Upper lobe of left lung (tissue), 6 donors: ENCODE measurements around the gene TRIM50. TPM values are rescaled to one million over a fixed set of nuclear protein-coding genes. Genes with fewer than 3 reads are reported as not detected.
A peak's percentile ranks its signal among the peaks of the same experiment; 100 is the strongest.

ENCODE experiments used
- ATAC-seq, 2 donors: fragments of 200-7000 bp; cut with Tn5 transposase; one replicate each; pipeline ENCODE4 v1.9.1; 2022; ENCODE audit warnings: mild to moderate bottlenecking in 2 of 2, moderate library complexity in 2 of 2; ENCODE audit not compliant: low FRiP score in 2 of 2
- DNase-seq, 2 donors: peaks; one replicate each; pipeline ENCODE4 v3.0.0-alpha.2; 2019 to 2020
- H3K27ac ChIP-seq, 4 donors: fragments of 200-600 bp; sonication (generic); one replicate each; pipeline ENCODE4 v1.5.1; 2016 to 2019
- H3K27me3 ChIP-seq, 4 donors: fragments of 200-600 bp; sonication (generic); one replicate each; pipeline ENCODE4 v1.5.1; 2017 to 2019
- H3K36me3 ChIP-seq, 4 donors: fragments of 200-600 bp; sonication (generic); one replicate each; pipeline ENCODE4 v1.5.1; 2016 to 2019
- H3K4me1 ChIP-seq, 4 donors: fragments of 200-600 bp; sonication (generic); one replicate each; pipeline ENCODE4 v1.5.1; 2018 to 2019
- H3K4me3 ChIP-seq, 4 donors: fragments of 200-600 bp; sonication (generic); one replicate each; pipeline ENCODE4 v1.5.1; 2017 to 2019; ENCODE audit warnings: mild to moderate bottlenecking in 2 of 4, moderate library complexity in 1 of 4
- H3K9me3 ChIP-seq, 4 donors: fragments of 200-600 bp; sonication (generic); one replicate each; pipeline ENCODE4 v1.5.1; 2018 to 2019
- CTCF ChIP-seq, 6 experiments: fragments of 450-650 bp in 4 of 6; fragments of 200-600 bp in 2 of 6; sonication (generic) in 2 of 6; IDR thresholded peaks; one replicate each; pipeline ENCODE4 v1.5.1; 2016 to 2019; ENCODE audit warnings: antibody characterized with exemption in 6 of 6
- EP300 ChIP-seq, 4 donors: sonication (generic); formaldehyde crosslinking; IDR thresholded peaks; one replicate each; pipeline ENCODE4 v1.5.1; 2017; ENCODE audit warnings: antibody characterized with exemption in 4 of 4, control low read depth in 2 of 4
- POLR2A ChIP-seq, 4 donors: fragments of 450-650 bp; IDR thresholded peaks; one replicate each; pipeline ENCODE4 v1.5.1; 2016 to 2017; ENCODE audit warnings: antibody characterized with exemption in 4 of 4, mild to moderate bottlenecking in 2 of 4
- POLR2AphosphoS5 ChIP-seq, 2 donors: sonication (generic); formaldehyde crosslinking; IDR thresholded peaks; one replicate each; pipeline ENCODE4 v1.5.1; 2017; ENCODE audit warnings: antibody characterized with exemption in 2 of 2
- WGBS, 2 donors: methylation state at CpG; one replicate each; pipeline ENCODE4 v1.1.5; 2017 to 2018; 5-methylcytosine and 5-hydroxymethylcytosine counted together
- total RNA-seq, 6 donors: library from RNA; depleted of rRNA in 4 of 6; stranded (reverse); fragments of >200 nt in 4 of 6; gene quantifications; one replicate each; pipeline versions ENCODE4 v1.1.0 to v1.2.1, GENCODE V29; 2016 to 2021
- donor health status: DM: no; HTN: no; CAD: no; lungs with moderate emphysema.
- donor health status: DM: no; HTN: yes; CAD: no; lungs with severe emphysema.

Gene TRIM50
- total RNA-seq, 6 donors from 2014 or later, result 0.13 to 0.55 (median 0.37) TPM; not detected in 3

DNA sequence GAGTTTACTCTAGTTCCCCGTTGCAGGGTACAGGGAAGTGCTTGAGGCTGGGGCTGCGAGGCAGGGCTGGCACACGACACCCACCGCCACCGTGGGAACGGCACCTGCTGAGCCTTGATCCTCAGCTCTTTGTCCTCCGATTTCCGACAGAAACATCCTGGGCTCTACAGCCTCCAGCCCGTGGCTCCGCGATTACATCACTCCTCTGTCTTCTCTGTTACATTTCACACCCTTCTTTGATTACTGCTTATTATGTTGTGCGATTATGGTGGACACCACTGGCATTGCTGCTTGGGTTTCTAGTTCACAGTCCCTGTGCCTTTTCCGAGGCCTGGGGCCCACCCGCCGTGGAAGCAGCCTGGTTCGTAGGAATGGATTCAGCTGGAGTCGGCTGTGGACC lies 26.9 kb upstream of the TRIM50 start:
- 89 to 96% methylated on average over 17 of the region's 17 CpGs for WGBS, 2 donors
- ATAC-seq (no peak), DNase-seq (no peak)
- Histone ChIP-seq H3K27ac (no peak overlapping the region), H3K9me3 (no peaks in the 10 kb centered on the region), H3K36me3 (no peaks in the 10 kb centered on the region), H3K4me3 (no peak overlapping the region), H3K4me1 (peaks cover 0 to 13% (median 8%) of the 10 kb centered on the region in 4 donors), H3K27me3 (no peaks in the 10 kb centered on the region)
- TF ChIP-seq POLR2A (IDR thresholded peaks at IDR 0.05) (no peak), POLR2AphosphoS5 (IDR thresholded peaks at IDR 0.05) (no peak), CTCF (IDR thresholded peaks at IDR 0.05) (no peak), EP300 (IDR thresholded peaks at IDR 0.05) (no peak)

GRCh38 chr7:73354196-73354595 lies 26.3 kb upstream of the TRIM50 start:
- peak in 1 of 2 donors; percentile 62 for DNase-seq
- ATAC-seq, result peak in 1 of 2 donors; percentile 15
- peaks cover 0 to 13% (median 8%) of the 10 kb centered on the region in 4 donors for H3K4me1 ChIP-seq
- H3K9me3 ChIP-seq, result no peaks in the 10 kb centered on the region
- WGBS, 2 donors, result 87 to 98% methylated on average over 5 to 9 of the region's 9 CpGs
- H3K27ac ChIP-seq, result no peak overlapping the region
- H3K36me3 ChIP-seq, result no peaks in the 10 kb centered on the region
- H3K4me3 ChIP-seq, result no peak overlapping the region
- no peaks in the 10 kb centered on the region for H3K27me3 ChIP-seq
- no peak for TF ChIP-seq POLR2A (IDR thresholded peaks at IDR 0.05)
- no peak for TF ChIP-seq CTCF (IDR thresholded peaks at IDR 0.05)
- no peak for TF ChIP-seq POLR2AphosphoS5 (IDR thresholded peaks at IDR 0.05)
- TF ChIP-seq EP300 (IDR thresholded peaks at IDR 0.05), result no peak

- no peak for ATAC-seq
- no peak overlapping the region for H3K27ac ChIP-seq
- peaks cover 0 to 6% (median 2%) of the 10 kb centered on the region in 4 donors for H3K4me1 ChIP-seq
- H3K9me3 ChIP-seq, result no peaks in the 10 kb centered on the region
- TF ChIP-seq EP300 (IDR thresholded peaks at IDR 0.05) (no peak), POLR2AphosphoS5 (IDR thresholded peaks at IDR 0.05) (no peak), POLR2A (IDR thresholded peaks at IDR 0.05) (no peak), CTCF (IDR thresholded peaks at IDR 0.05) (no peak)
- no peak for DNase-seq
- 91 to 94% methylated on average over 6 of the region's 6 CpGs for WGBS, 2 donors
- H3K36me3 ChIP-seq, result no peaks in the 10 kb centered on the region
- no peaks in the 10 kb centered on the region for H3K27me3 ChIP-seq
- no peak overlapping the region for H3K4me3 ChIP-seq
These were observed 25.4 kb upstream of the TRIM50 start for GRCh38 chr7:73353243-73353642.

DNA sequence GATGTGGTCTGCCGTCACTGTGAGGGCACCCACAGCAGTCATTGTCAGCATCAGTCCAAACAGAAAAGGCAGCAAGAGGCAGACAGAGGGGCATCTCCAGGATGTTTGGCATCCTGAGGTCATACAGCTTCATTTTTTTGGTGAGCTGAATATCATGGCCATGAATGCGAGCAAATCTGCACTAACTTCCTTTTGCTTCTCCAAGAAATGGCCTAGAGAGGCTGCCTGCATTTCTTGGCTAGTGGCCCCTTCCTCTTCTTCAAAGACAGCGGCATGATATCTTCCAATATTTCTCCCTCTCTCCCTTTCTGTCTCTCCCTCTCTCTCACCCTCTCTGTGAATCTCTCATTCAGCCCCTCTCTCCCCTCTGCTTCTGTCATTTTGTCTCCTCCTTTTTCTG lies 24.9 kb upstream of the TRIM50 start:
- H3K27ac ChIP-seq, result no peak overlapping the region
- peaks cover 0 to 2% (median 0%) of the 10 kb centered on the region in 4 donors for H3K4me1 ChIP-seq
- H3K36me3 ChIP-seq, result no peaks in the 10 kb centered on the region
- ATAC-seq, result no peak
- TF ChIP-seq CTCF (IDR thresholded peaks at IDR 0.05) (no peak), EP300 (IDR thresholded peaks at IDR 0.05) (no peak), POLR2A (IDR thresholded peaks at IDR 0.05) (no peak)
- no peak overlapping the region for H3K4me3 ChIP-seq
- no peak for DNase-seq
- no peaks in the 10 kb centered on the region for H3K27me3 ChIP-seq
- no peaks in the 10 kb centered on the region for H3K9me3 ChIP-seq
- WGBS, 2 donors, result 90 to 95% methylated on average over 3 of the region's 3 CpGs

GRCh38 chr7:73351447-73352167 lies 23.7 kb upstream of the TRIM50 start:
- DNase-seq, result no peak
- Histone ChIP-seq H3K27me3 (no peaks in the 10 kb centered on the region), H3K4me1 (no peaks in the 10 kb centered on the region), H3K36me3 (no peaks in the 10 kb centered on the region), H3K4me3 (no peak overlapping the region), H3K9me3 (no peaks in the 10 kb centered on the region), H3K27ac (no peak overlapping the region)
- WGBS, 2 donors, result 41 to 65% methylated on average over 6 of the region's 6 CpGs
- TF ChIP-seq POLR2AphosphoS5 (IDR thresholded peaks at IDR 0.05), result no peak
- no peak for TF ChIP-seq EP300 (IDR thresholded peaks at IDR 0.05)
- TF ChIP-seq POLR2A (IDR thresholded peaks at IDR 0.05), result no peak
- ATAC-seq, result no peak
